H1 (cell line): ENCODE results near the gene WNT3A.

Source experiments
- NRF1 ChIP-seq: IDR thresholded peaks from 2 replicates; pipeline ENCODE4 v1.6.1; 2011; ENCODE audit warnings: mild to moderate bottlenecking, low read depth, low read length, improper control_type of control experiment
- POLR2A ChIP-seq, 2 experiments: IDR thresholded peaks; 1 replicate in 1 of 2; 2 replicates in 1 of 2; pipeline ENCODE4 v1.6.1; 2011; ENCODE audit warnings: low read depth in 2 of 2, low read length in 2 of 2, mild to moderate bottlenecking in 2 of 2; ENCODE audit errors: control extremely low read depth in 1 of 2

DNA sequence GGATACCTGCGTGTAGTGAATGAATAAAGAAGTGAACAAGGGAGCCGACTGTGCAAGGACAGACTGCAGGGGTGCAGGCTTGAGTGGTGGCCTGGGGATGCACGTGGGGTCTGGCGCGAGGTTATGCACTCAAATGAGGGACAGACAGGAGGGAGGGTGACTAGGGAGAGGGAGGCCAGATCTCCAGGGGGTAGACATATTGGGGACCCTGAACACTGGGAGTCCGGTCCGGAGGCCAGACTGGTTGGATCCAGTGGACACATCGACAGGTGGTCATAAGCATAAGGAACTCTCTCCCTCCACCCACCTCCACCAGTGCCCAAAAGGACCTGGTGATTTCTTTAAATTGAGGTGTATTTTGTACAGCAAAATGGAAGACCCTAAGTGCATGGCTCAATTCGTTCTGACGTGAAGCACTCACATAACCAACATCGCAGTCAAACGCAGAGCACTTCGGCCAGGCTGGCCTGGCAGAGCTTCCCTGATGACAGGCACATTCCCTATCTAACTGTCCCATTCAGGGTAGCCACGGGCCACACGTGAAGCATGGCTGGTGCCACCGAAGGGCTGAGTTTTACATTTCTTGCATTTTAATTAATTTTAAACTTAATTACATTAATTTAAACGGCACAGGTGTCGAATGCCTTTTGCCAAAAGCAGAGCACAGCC, 14.0 kb downstream of the WNT3A start:
- TF ChIP-seq NRF1 (no peak), POLR2A (IDR thresholded peaks at IDR 0.05; ENCODE audit: control extremely low read depth in 1 of 2, low read depth in 2 of 2, low read length in 2 of 2) (no peak)
